PC-9 (cell line): ENCODE measurements around the gene PTGFRN. TPM values are rescaled to one million over a fixed set of nuclear protein-coding genes. Genes with fewer than 3 reads are reported as not detected.

Experiments
- BruUV-seq: library from RNA; stranded (reverse); fragments of 400-500 nt; replicated peaks from 2 replicates; lab custom pipeline; 2021; lab: Mats Ljungman, UMichigan
- CTCF ChIA-PET: fragments of 300-600 bp; sonication (Branson Sonifier 250); formaldehyde crosslinking; loops from one replicate; lab custom pipeline; 2022; ENCODE audit warnings: antibody characterized with exemption; lab: Charles Lee
- POLR2A ChIA-PET: fragments of 300-600 bp; sonication (Branson Sonifier 250); formaldehyde crosslinking; loops from one replicate; lab custom pipeline; 2022; ENCODE audit warnings: antibody characterized with exemption; ENCODE audit not compliant: unreplicated experiment; lab: Charles Lee
- DNase-seq, 2 experiments: peaks; one replicate each; pipeline versions ENCODE4 v3.0.0 to v3.0.0-alpha.2; 2015 to 2022; ENCODE audit warnings: mixed read lengths in 1 of 2
- H2AFZ ChIP-seq: fragments of 200-600 bp; sonication (generic); 2 replicates; pipeline ENCODE4 v1.8.1; 2017; ENCODE audit warnings: antibody characterized with exemption
- H3F3A ChIP-seq: fragments of 200-600 bp; sonication (generic); 2 replicates; pipeline ENCODE4 v1.8.1; 2017; ENCODE audit warnings: antibody characterized with exemption, mild to moderate bottlenecking, low read depth; ENCODE audit not compliant: insufficient read depth
- H3K27ac ChIP-seq: fragments of 200-600 bp; sonication (generic); 2 replicates; pipeline ENCODE4 v1.6.1; 2016; ENCODE audit warnings: mixed run types
- H3K27me3 ChIP-seq: fragments of 200-600 bp; sonication (generic); 2 replicates; pipeline ENCODE4 v1.6.1; 2016; ENCODE audit warnings: low read depth, mixed run types; ENCODE audit not compliant: insufficient read depth
- H3K36me3 ChIP-seq: fragments of 200-600 bp; sonication (generic); 2 replicates; pipeline ENCODE4 v1.6.1; 2016; ENCODE audit warnings: low read depth, mixed run types
- H3K4me1 ChIP-seq: fragments of 200-600 bp; sonication (generic); replicated peaks from 2 replicates; pipeline ENCODE4 v1.6.1; 2016; ENCODE audit warnings: mixed run types; ENCODE audit not compliant: insufficient read depth
- H3K4me2 ChIP-seq: fragments of 200-600 bp; sonication (generic); 2 replicates; pipeline ENCODE4 v1.6.1; 2017; ENCODE audit warnings: mixed run types
- H3K4me3 ChIP-seq: fragments of 200-600 bp; sonication (generic); 2 replicates; pipeline ENCODE4 v1.6.1; 2016; ENCODE audit warnings: mixed run types
- H3K79me2 ChIP-seq: fragments of 200-600 bp; sonication (generic); 2 replicates; pipeline ENCODE4 v1.6.1; 2017; ENCODE audit warnings: low read depth, mixed run types
- H3K9me2 ChIP-seq: fragments of 200-600 bp; sonication (generic); 2 replicates; pipeline ENCODE4 v1.8.1; 2017; ENCODE audit warnings: mild to moderate bottlenecking; ENCODE audit not compliant: insufficient read depth
- H3K9me3 ChIP-seq: fragments of 200-600 bp; sonication (generic); 2 replicates; pipeline ENCODE4 v1.8.1; 2016; ENCODE audit warnings: low read depth; ENCODE audit not compliant: insufficient read depth
- H4K20me1 ChIP-seq: fragments of 200-600 bp; sonication (generic); 2 replicates; pipeline ENCODE4 v1.8.1; 2017; ENCODE audit not compliant: insufficient read depth
- CTCF ChIP-seq: fragments of 200-600 bp; sonication (generic); conservative IDR thresholded peaks from 2 replicates; pipeline ENCODE4 v1.6.1; 2017; ENCODE audit warnings: mixed run types, antibody characterized with exemption, mild to moderate bottlenecking, moderate library complexity
- EZH2 ChIP-seq: fragments of 200-600 bp; sonication (generic); IDR thresholded peaks from 2 replicates; pipeline ENCODE4 v1.8.0; 2017; ENCODE audit warnings: antibody characterized with exemption, low read depth
- intact Hi-C: fragments of 100-400 bp; cut with micrococcal nuclease; formaldehyde crosslinking; loops from one replicate; pipeline ENCODE4 v1.10.0; 2022; ENCODE audit not compliant: unreplicated experiment
- total RNA-seq: library from RNA; stranded (reverse); gene quantifications from 2 replicates; pipeline ENCODE4 v1.2.3, GENCODE V29; 2021

Gene PTGFRN
- total RNA-seq, 1 experiment from 2014 or later = 87.3 TPM

- no peaks in the 10 kb centered on the region for H3K9me2 ChIP-seq
- H3K36me3 ChIP-seq = 0 out of 2 replicates have a peak, but pooled peaks cover 3% of the 10 kb centered on the region
- no peak overlapping the region for H3K27ac ChIP-seq
- no TSS peak for BruUV-seq
- no peak overlapping the region for H3K4me2 ChIP-seq
- TF ChIP-seq CTCF (no peak), EZH2 (no peak)
- no peaks in the 10 kb centered on the region for H3K4me1 ChIP-seq
- DNase-seq = no peak
- no peak overlapping the region for H3K4me3 ChIP-seq
- ChIA-PET POLR2A (no interaction called here), CTCF (interaction anchor here (0.7 kb wide), 1 partner anchor 662 kb away, joined by 10 read pairs; no protein-coding TSS in a partner anchor)
- H2AFZ ChIP-seq = no peak overlapping the region
- H3K79me2 ChIP-seq = no peaks in the 10 kb centered on the region
- H3K27me3 ChIP-seq = no peaks in the 10 kb centered on the region
- intact Hi-C loops = no loop called here
- no peaks in the 10 kb centered on the region for H4K20me1 ChIP-seq
- no peaks in the 10 kb centered on the region for H3F3A ChIP-seq
- peaks cover 4% of the 10 kb centered on the region; the same call in 1 of the 2 replicates for H3K9me3 ChIP-seq
Observed at GRCh38 chr1:116983678-116984077, 74.0 kb downstream of the PTGFRN start.

- DNase-seq = no peak
- no peak for TF ChIP-seq EZH2
- TF ChIP-seq CTCF = no peak
- Histone ChIP-seq H3K4me1 (no peaks in the 10 kb centered on the region), H4K20me1 (no peaks in the 10 kb centered on the region), H3K27ac (no peak overlapping the region), H3K36me3 (0 out of 2 replicates have a peak, but pooled peaks cover 3% of the 10 kb centered on the region), H2AFZ (no peak overlapping the region), H3F3A (no peaks in the 10 kb centered on the region), H3K27me3 (no peaks in the 10 kb centered on the region), H3K4me3 (no peak overlapping the region), H3K9me3 (peaks cover 4% of the 10 kb centered on the region; the same call in 1 of the 2 replicates), H3K9me2 (no peaks in the 10 kb centered on the region), H3K4me2 (no peak overlapping the region), H3K79me2 (no peaks in the 10 kb centered on the region)
- no TSS peak for BruUV-seq
- intact Hi-C loops = no loop called here
- ChIA-PET POLR2A (no interaction called here), CTCF (no interaction called here)
Observed at GRCh38 chr1:116984406-116985160, 74.9 kb downstream of the PTGFRN start.

GRCh38 chr1:116986421-116987255, 76.9 kb downstream of the PTGFRN start:
- BruUV-seq = no TSS peak
- intact Hi-C loops = no loop called here
- CTCF ChIA-PET = no interaction called here

More at GRCh38 chr1:116986421-116987255, 76.9 kb downstream of the PTGFRN start:
- Histone ChIP-seq H3K4me3 (no peak overlapping the region), H3F3A (no peaks in the 10 kb centered on the region), H3K27ac (no peak overlapping the region), H3K9me2 (no peaks in the 10 kb centered on the region), H2AFZ (no peak overlapping the region), H4K20me1 (no peaks in the 10 kb centered on the region), H3K36me3 (0 out of 2 replicates have a peak, but pooled peaks cover 3% of the 10 kb centered on the region), H3K4me1 (no peaks in the 10 kb centered on the region), H3K4me2 (no peak overlapping the region), H3K9me3 (no peaks in the 10 kb centered on the region), H3K79me2 (no peaks in the 10 kb centered on the region), H3K27me3 (no peaks in the 10 kb centered on the region)
- TF ChIP-seq CTCF (no peak), EZH2 (no peak)
- DNase-seq = no peak
- POLR2A ChIA-PET = no interaction called here
